NCI-H446 treated with DMSO at 0.1 percent for 48 hours (cell line): ENCODE data around the gene NR2F6.

Source experiments
- DNase-seq: peaks from one replicate; lab custom pipeline; 2025; lab: John Stamatoyannopoulos, UW

NR2F6 gene

GRCh38 chr19:17263712-17264640, 18.3 kb upstream of the NR2F6 start:
- no peak for DNase-seq

GRCh38 chr19:17262557-17262956, 16.8 kb upstream of the NR2F6 start:
- no peak for DNase-seq

DNA sequence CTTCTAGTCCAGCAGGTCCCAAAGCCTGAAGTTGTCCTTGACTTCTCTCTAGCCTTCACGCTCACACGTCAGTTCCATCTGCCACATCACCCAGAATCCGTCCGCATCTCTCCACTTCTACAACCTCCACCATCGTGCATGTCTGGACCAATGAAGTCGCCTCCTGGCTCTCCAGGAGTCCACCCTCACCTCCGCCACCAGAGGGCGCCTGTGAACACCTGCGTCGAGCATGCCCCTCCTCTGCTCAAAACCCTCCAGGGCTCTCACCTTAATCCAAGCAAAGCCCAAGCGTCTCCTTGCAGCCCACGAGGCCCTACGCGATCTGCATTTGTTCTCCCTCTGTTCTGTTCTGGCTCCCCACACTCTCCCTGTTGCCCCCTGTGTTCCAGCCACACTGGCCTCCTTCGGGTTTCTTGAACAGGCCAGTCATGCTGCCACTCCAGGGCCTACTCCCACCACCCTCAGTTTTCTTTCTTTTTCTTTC, 15.2 kb upstream of the NR2F6 start:
- peak; percentile 67 for DNase-seq

DNA sequence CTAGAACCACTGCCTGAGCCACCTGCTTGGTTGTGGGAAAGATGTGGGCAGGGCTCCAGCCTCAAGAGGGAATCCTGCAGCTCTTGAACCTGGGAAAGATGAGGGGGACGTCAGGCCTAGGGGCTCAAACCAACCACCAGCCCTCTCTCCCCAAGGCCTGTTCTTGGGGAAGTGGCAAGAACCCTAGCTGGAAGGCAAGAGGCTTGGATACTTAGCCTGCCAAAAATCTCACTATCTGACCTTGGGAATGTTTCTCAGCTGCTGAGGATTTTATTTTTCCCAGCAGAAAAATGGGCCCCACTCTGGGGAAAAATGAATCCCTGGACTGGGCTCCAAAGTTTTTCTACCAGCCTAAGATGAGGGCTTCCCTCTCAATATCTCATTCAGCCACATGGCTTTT, 14.2 kb upstream of the NR2F6 start:
- DNase-seq, result no peak

- no peak for DNase-seq
These were observed 13.5 kb upstream of the NR2F6 start for GRCh38 chr19:17259118-17259780.

GRCh38 chr19:17256130-17256529, 10.4 kb upstream of the NR2F6 start:
- no peak for DNase-seq

GRCh38 chr19:17255150-17255621, 9.5 kb upstream of the NR2F6 start:
- no peak for DNase-seq

DNA sequence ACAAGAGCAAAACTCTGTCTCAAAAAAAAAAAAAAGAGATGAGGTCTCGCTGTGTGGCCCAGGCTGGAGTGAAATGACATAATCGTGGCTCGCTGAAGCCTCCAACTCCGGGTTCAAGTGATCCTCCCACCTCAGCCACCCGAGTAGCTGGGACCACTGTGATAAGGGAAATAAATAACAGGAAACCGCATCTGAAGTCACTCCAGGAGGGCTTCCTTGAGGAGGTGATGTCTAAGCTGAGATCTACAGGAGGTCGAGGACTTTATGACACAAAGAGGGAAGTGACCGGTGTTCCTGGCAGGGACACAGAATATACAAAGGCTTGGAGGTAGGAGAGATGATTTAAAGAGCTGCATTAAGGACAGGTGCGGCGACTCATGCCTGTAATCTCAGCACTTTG, 8.9 kb upstream of the NR2F6 start:
- no peak for DNase-seq

DNA sequence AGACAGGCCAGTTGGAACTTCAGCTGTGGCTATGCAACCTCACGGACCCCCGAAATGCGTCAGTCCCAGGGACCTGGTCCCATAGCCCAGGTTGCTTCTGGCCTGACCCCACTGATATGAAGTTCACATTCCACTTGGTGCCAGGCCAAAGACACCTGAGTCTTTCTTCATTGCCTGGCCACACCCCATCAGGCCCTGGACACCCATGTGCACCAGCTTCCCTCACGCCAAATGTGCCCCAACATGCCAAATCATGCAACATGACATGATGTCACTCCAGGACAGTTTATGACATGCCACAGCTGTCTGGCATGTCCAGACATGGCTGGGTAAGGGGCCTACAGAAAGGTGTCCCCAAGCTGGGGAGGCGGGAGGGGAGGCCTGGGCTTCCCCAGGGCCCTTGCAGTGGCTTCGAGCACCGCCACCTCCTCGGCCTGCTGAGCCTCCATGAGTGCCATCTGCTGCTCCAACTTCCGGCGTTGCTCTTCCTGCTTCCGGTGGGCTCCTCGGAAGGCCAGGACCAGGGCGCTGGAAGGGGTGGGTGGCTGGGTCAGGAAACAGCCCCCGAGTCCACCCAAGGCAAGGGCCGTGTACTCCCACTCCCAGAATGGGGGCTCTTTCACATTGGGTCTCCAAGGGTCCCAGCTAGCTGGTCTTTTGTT, 4.3 kb upstream of the NR2F6 start:
- DNase-seq, result no peak

- DNase-seq, result no peak
These were observed 2.5 kb upstream of the NR2F6 start for GRCh38 chr19:17248011-17248776.

DNA sequence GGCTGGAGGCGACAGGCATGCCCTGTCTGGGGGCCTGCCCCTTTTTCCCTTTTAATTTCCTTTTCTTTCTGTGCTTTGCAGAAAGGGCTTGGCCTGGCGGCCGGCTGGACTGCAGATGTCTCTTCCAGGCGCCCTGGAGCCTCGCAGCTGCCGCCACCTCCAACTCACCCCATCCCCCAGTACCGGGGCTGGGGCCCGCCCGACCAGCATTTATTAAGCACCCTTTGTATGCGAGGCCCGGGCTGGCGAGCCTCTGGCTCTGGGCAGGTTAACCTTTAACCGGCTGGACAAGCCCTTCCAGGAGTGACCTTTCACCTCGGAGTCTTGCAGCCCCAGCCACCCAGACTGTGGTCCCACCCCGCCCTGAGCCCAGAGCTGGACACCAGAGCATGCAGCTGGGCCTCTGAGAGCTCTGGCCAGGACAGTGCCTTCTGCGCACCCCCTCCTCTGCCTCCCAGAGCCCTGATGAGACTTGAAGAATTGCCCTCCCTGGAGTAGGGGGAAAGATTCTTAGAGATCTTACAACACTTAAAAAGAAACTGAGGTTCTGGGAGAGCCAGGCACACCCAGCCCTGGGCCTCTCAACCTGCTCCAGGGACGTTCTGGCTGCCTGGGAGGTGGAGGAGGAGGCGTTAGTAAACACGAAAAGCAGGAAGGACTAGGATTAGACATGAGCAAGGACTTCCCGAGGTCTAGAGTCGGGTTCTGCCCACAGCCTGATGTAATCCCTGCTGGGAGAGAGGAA, 1.1 kb upstream of the NR2F6 start:
- no peak for DNase-seq

DNA sequence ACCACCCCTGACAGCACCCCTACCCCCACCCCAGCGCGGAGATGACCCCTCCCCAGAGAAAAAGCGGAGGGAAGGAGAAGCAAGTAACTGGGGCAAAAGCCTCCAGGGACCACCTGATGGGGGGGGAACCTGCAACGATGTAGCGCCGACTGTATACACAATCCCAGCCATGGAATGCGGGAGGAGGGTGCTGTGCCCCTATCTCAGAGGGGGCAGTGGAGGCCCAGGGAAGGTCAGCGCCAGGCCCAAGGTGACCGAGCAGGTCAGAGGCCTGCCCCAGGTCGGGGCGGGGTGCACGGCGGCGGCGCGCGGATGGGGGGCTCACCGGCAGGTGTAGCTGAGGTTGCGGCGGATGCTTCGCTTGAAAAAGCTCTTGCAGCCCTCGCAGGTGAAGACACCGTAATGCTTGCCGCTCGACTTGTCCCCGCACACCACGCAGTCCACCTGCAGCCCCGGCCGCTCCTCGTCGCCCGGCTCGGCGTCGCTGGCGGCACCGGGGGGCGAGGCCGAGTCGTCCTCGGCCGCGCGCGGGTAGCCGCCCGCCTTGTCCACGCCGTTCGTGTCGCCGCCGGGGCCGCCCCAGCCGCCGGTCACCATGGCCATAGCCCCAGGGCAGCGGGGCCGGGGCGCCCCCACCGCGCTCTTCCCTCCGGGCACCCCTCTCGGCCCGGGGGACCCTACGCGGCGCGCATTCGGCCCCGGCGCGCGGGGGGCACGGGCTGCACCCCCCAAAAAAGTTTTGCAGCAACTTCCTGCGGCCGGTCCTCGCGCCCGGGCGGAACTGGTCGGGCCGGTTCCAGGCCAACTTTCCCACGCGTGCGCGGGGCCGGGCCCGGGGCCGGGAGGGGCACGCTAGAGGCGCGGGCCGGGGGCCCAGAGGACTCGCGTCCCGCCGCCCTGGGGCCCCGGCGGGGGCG, 843 bp downstream of the NR2F6 start:
- no peak for DNase-seq

GRCh38 chr19:17243830-17244617, 1.7 kb downstream of the NR2F6 start:
- no peak for DNase-seq

DNA sequence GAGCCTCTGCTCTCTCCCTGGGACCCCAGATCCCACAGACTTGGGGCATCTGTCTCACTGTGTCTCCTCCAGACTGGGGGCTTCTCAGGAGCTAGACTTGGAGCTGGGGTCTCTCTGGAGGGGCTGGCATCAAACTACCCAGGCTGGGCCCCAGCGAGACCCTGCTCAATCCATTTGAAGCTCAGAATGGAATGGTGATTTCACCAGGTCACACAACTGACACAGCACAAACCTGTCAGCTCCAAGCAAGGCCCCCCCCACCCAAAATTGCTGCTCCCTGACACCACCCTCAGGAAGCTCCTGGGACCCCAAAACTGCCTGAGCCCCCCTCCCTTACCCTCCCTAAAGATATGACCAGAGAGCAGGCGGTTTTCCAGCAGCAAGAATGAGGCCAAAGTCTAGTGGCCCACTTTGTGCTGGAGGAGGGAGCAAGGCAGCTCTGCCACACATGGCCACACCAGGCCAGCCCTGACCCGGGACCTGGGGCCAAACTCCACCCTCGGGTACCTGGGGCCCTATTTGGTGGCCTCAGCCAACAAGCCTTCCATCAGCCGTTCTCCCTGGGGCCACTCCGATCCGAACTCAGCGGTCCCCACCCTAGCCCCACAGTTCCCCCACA, 2.4 kb downstream of the NR2F6 start:
- DNase-seq, result no peak

DNA sequence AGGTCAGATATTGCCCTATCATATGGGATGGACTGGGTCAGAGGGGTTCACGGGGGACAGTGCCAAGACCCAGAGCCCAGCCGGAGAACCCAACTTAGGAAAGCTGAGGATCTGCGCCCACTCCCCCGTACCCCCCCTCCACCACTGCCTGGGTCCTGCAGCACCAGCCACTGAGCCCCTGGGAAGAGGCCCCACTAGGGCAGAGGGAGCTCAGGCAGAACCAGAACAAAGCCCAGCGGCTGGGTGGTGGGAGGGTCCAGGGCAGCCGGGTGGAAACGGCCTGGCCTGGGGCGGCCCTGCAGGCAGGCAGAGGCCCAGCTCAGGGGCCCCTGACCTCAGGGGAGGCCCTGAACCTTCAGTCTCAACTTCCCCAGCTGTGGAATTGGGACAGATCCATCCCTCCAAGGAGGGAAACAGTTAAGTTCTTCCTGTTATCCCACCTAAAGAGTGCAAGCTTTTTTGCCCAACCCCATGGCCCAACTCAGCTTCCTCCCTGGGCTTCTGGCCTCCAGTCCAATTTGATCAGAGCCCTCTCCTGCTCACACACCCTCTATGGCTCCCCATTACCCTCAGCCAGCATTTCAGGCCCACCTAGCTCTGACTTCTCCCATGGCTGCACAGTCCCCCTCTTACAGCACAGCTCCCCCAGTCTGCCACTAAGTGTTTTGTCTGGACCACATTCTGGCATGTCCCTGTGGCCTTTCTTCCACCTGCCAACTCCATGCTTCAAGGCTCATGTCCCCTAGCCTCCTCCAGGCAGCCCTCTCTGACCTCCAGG, 3.1 kb downstream of the NR2F6 start:
- DNase-seq, result no peak

- no peak for DNase-seq
These were observed 4.8 kb downstream of the NR2F6 start for GRCh38 chr19:17240826-17241399.

DNA sequence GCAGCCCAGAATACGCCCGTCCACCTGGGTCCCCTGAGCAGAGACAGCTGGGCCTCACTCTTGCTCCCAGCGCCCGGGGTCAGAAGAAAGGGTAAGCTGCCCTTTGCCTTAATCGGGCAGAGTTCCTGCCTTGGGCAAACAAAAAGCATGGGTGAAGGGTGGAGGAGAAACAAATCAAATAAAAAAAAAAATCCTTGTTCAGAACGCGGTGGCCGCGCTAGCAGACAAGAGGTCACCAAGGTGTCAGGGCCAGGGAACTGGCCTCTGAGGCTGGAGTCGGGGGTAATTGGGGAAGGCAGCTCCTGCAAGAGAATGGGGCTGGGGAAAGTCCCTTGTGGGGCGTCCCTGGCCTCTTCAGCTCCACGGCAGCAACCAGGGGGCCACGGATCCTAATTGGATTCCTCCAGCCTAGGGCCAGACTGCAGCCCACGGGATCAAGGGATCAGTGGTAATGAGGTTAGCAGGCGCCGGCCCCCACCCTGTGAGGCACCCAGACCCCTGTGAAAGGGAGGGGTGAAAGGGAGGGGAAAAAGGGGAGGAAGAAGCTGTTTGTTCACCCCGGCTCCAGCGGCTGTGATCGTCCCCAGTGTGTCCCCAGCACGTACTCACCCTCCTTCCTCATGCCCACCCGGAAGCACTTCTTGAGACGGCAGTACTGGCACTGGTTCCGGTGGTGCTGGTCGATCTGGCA, 5.5 kb downstream of the NR2F6 start:
- no peak for DNase-seq
